Measurements from ENCODE around the gene IL1RL1. TPM values are rescaled to one million over a fixed set of nuclear protein-coding genes. Genes with fewer than 3 reads are reported as not detected.

The IL1RL1 gene
- polyA plus RNA-seq (2011; rRNA removed), result 0.77 and 0.84 TPM in 2 replicates
- 0.03 and 0.04 TPM in 2 replicates for polyA plus RNA-seq (2012; cell fraction: cytosol; rRNA removed)
- polyA plus RNA-seq (2012; cell fraction: nucleus; rRNA removed), result 0.18 and 0.21 TPM in 2 replicates
- 0.03 to 0.04 TPM (median 0.03 TPM) in 3 replicates for polyA plus RNA-seq (2017; fragmentation: RNase III; extraction: RNeasy Plus Mini Kit Qiagen cat#74134 plus additional on column Dnase treatment)
- polyA minus RNA-seq (2011; rRNA and poly(A)+ RNA removed), result 0.70 and 0.92 TPM in 2 replicates

DNA sequence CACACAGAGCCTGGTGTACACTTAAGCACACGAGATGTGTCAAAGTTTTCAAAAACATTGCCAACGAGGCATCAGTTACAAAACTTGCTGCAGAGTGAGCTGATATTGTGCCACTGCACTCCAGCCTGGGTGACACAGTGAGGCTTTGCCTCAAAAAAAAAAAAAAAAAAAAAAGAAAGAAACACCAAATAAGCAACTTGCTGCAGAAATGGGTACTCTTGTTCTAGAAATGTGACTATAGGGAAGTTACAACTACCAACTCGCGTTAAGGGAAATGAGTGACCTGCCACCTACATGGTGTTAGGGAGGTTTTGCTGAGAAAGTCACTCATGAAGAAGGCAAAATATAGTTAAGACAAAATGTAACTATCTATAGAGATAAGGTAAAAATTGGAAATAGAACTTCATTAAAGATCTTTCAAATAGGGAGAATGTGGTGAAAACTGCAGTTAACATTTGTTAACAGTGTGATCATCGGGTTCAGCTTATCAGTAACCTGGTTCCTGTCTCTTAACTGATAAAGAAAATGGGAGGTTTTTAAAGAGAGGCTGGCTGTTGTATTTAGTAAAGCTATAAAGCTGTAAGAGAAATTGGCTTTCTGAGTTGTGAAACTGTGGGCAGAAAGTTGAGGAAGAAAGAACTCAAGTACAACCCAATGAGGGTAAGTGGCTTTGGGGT, at the start of gene IL1RL1:
TSS of gene IL1RL1 (plus strand) at position 600 of the 677 bp plus-strand sequence. CDS start 26,702 bp downstream, outside the sequence.
- FAIRE-seq (no peak), ATAC-seq (no peak), DNase-seq (ENCODE audit: low read depth in 1 of 2, low spot score in 1 of 2) (no peak)
- Histone ChIP-seq H3K9me3 (no peaks in the 10 kb centered on the region), H3K27ac (no peak within 1 kb of the TSS), H3K4me3 (no peak within 1 kb of the TSS), H3K4me1 (no peaks in the 10 kb centered on the region), H3K4me2 (no peak within 1 kb of the TSS)
- TF ChIP-seq, protein P1, sequence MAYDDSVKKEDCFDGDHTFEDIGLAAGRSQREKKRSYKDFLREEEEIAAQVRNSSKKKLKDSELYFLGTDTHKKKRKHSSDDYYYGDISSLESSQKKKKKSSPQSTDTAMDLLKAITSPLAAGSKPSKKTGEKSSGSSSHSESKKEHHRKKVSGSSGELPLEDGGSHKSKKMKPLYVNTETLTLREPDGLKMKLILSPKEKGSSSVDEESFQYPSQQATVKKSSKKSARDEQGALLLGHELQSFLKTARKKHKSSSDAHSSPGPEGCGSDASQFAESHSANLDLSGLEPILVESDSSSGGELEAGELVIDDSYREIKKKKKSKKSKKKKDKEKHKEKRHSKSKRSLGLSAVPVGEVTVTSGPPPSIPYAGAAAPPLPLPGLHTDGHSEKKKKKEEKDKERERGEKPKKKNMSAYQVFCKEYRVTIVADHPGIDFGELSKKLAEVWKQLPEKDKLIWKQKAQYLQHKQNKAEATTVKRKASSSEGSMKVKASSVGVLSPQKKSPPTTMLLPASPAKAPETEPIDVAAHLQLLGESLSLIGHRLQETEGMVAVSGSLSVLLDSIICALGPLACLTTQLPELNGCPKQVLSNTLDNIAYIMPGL (CRISPR knock-in tag; IDR thresholded peaks at IDR 0.05; ENCODE audit: borderline replicate concordance), result no peak
- TF ChIP-seq KDM5A (IDR thresholded peaks at IDR 0.05), result no peak
- TF ChIP-seq CEBPB (IDR thresholded peaks at IDR 0.05), result no peak
- TF ChIP-seq SREBF2 (IDR thresholded peaks at IDR 0.05), result no peak
- no peak for TF ChIP-seq FOSB (CRISPR knock-in tag; IDR thresholded peaks at IDR 0.05)
- TF ChIP-seq ZNF302 (CRISPR knock-in tag; IDR thresholded peaks at IDR 0.05), result no peak
- no peak for TF ChIP-seq ZFP36 (IDR thresholded peaks at IDR 0.05; ENCODE audit: borderline replicate concordance, partially characterized antibody)
- no peak for TF ChIP-seq BHLHE40 (IDR thresholded peaks at IDR 0.05; ENCODE audit: low read depth, low read length)
- TF ChIP-seq, protein P2, sequence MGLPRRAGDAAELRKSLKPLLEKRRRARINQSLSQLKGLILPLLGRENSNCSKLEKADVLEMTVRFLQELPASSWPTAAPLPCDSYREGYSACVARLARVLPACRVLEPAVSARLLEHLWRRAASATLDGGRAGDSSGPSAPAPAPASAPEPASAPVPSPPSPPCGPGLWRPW (IDR thresholded peaks at IDR 0.05), result no peak
- no peak for TF ChIP-seq HOXA7 (CRISPR knock-in tag; IDR thresholded peaks at IDR 0.05)
- no peak for TF ChIP-seq CHD2 (IDR thresholded peaks at IDR 0.05; ENCODE audit: low read length, partially characterized antibody)
- TF ChIP-seq EP300 (IDR thresholded peaks at IDR 0.05), result no peak
- TF ChIP-seq, protein P3, sequence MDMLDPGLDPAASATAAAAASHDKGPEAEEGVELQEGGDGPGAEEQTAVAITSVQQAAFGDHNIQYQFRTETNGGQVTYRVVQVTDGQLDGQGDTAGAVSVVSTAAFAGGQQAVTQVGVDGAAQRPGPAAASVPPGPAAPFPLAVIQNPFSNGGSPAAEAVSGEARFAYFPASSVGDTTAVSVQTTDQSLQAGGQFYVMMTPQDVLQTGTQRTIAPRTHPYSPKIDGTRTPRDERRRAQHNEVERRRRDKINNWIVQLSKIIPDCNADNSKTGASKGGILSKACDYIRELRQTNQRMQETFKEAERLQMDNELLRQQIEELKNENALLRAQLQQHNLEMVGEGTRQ (IDR thresholded peaks at IDR 0.05), result no peak
- no peak for TF ChIP-seq SMC3 (IDR thresholded peaks at IDR 0.05)
- TF ChIP-seq, protein P4, sequence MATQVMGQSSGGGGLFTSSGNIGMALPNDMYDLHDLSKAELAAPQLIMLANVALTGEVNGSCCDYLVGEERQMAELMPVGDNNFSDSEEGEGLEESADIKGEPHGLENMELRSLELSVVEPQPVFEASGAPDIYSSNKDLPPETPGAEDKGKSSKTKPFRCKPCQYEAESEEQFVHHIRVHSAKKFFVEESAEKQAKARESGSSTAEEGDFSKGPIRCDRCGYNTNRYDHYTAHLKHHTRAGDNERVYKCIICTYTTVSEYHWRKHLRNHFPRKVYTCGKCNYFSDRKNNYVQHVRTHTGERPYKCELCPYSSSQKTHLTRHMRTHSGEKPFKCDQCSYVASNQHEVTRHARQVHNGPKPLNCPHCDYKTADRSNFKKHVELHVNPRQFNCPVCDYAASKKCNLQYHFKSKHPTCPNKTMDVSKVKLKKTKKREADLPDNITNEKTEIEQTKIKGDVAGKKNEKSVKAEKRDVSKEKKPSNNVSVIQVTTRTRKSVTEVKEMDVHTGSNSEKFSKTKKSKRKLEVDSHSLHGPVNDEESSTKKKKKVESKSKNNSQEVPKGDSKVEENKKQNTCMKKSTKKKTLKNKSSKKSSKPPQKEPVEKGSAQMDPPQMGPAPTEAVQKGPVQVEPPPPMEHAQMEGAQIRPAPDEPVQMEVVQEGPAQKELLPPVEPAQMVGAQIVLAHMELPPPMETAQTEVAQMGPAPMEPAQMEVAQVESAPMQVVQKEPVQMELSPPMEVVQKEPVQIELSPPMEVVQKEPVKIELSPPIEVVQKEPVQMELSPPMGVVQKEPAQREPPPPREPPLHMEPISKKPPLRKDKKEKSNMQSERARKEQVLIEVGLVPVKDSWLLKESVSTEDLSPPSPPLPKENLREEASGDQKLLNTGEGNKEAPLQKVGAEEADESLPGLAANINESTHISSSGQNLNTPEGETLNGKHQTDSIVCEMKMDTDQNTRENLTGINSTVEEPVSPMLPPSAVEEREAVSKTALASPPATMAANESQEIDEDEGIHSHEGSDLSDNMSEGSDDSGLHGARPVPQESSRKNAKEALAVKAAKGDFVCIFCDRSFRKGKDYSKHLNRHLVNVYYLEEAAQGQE (IDR thresholded peaks at IDR 0.05), result no peak
- TF ChIP-seq POLR2A (IDR thresholded peaks at IDR 0.05; ENCODE audit: low read length), result no peak
- 48% methylated on average over 5 of the region's 5 CpGs for WGBS (ENCODE audit: missing lambda C conversion rate)
- POLR2A ChIA-PET, result no interaction called here
- CTCF ChIA-PET, result interaction anchor here (1.0 kb wide), 1 partner anchor 45 kb away, joined by 3 read pairs; the partner anchor contains the start of gene IL18R1

DNA sequence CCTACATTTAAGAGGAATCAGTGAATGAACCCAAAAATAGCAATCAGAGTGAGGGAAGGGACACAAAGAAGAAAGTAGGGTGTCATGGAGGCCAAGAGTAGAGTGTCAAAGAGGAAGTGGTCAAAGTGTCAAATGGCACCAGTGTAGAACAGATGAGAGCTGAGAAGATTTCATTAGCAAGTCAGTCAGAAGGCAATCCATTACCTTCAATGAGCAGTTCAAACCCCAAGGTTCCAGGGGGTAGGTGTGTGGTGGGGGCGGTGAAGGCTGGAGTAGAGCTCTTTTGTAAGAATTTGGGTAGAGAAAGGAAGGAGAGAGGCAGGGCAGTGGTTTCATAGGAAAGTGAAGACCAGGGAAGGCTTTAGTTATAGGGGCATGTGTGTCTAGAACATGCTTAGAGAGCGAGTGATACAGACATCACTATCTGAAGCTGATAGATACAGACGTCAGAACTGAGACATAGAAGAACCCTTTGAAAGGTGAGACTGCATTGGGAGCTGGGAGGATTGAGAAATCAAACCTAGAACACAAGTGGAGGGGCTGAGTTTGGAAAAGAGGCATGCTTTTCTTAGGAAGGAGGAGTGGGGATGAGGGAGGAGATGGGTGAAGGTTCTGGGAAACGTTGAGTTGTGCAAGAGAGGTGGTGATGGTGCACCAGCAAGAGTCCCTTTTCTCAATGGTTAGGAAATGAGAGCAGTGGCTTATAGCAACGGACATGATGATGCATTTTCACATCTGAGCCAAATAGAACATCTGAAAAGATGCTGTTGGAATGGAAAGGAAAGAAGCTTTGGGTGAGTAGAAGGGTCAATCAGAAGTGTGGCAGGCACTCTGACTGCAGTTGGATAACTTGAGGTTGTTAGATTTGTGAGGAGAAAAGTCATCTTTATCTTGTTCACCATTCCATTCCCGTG, 48.9 kb upstream of the IL1RL1 start:
- Histone ChIP-seq H3K27ac (no peak overlapping the region), H3K4me2 (no peak overlapping the region), H3K4me3 (no peak overlapping the region), H3K9me3 (no peaks in the 10 kb centered on the region), H3K4me1 (peaks cover 3% of the 10 kb centered on the region; the same call in 1 of the 3 replicates)
- POLR2A ChIA-PET, result no interaction called here
- no peak for DNase-seq (ENCODE audit: low read depth in 1 of 2, low spot score in 1 of 2)
- 35% methylated on average over 6 of the region's 6 CpGs for WGBS (ENCODE audit: missing lambda C conversion rate)
- CTCF ChIA-PET, result interaction anchor here (0.9 to 2.4 kb wide), 6 partner anchors 11 to 242 kb away, joined by 3 to 10 read pairs (median 3); partner anchors contain the start of gene IL18R1
- FAIRE-seq, result no peak
- no peak for ATAC-seq
- TF ChIP-seq GATA3 (IDR thresholded peaks at IDR 0.05; ENCODE audit: borderline replicate concordance) (no peak), RARB (CRISPR knock-in tag; IDR thresholded peaks at IDR 0.05) (no peak), NPAS2 (CRISPR knock-in tag; IDR thresholded peaks at IDR 0.05; ENCODE audit: borderline replicate concordance) (no peak), JUNB (IDR thresholded peaks at IDR 0.05) (no peak), HOXA7 (CRISPR knock-in tag; IDR thresholded peaks at IDR 0.05) (no peak), FOSB (CRISPR knock-in tag; IDR thresholded peaks at IDR 0.05) (no peak), KDM5A (IDR thresholded peaks at IDR 0.05) (no peak), MAZ (IDR thresholded peaks at IDR 0.05; ENCODE audit: borderline replicate concordance, low read depth, low read length) (no peak), ZSCAN20 (CRISPR knock-in tag; IDR thresholded peaks at IDR 0.05) (no peak), HOXB13 (CRISPR knock-in tag; IDR thresholded peaks at IDR 0.05; ENCODE audit: low read depth) (no peak), ZC3H11A (IDR thresholded peaks at IDR 0.05) (no peak), CBX2 (IDR thresholded peaks at IDR 0.05; ENCODE audit: borderline replicate concordance, low read depth) (no peak)
- TF ChIP-seq, protein P5, sequence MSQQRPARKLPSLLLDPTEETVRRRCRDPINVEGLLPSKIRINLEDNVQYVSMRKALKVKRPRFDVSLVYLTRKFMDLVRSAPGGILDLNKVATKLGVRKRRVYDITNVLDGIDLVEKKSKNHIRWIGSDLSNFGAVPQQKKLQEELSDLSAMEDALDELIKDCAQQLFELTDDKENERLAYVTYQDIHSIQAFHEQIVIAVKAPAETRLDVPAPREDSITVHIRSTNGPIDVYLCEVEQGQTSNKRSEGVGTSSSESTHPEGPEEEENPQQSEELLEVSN (IDR thresholded peaks at IDR 0.05; ENCODE audit: borderline replicate concordance, low read depth), result no peak
- TF ChIP-seq, protein P6, sequence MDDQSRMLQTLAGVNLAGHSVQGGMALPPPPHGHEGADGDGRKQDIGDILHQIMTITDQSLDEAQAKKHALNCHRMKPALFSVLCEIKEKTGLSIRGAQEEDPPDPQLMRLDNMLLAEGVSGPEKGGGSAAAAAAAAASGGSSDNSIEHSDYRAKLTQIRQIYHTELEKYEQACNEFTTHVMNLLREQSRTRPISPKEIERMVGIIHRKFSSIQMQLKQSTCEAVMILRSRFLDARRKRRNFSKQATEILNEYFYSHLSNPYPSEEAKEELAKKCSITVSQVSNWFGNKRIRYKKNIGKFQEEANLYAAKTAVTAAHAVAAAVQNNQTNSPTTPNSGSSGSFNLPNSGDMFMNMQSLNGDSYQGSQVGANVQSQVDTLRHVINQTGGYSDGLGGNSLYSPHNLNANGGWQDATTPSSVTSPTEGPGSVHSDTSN (IDR thresholded peaks at IDR 0.05), result no peak
